GM12878 (cell line): ENCODE data around the gene C8G. TPM values are rescaled to one million over a fixed set of nuclear protein-coding genes. Genes with fewer than 3 reads are reported as not detected.

Source experiments
- ATAC-seq: fragments of 200-7000 bp; cut with Tn5 transposase; 3 replicates; pipeline ENCODE4 v1.9.1; 2020; ENCODE audit warnings: mild to moderate bottlenecking, moderate library complexity
- BruUV-seq: library from RNA; stranded (reverse); fragments of 400-500 nt; replicated peaks from 2 replicates; lab custom pipeline; 2021; lab: Mats Ljungman, UMichigan
- CTCF ChIA-PET: fragments of 300-600 bp; sonication (Branson Sonifier 250); formaldehyde crosslinking; extraction: SDS; loops from one replicate; lab custom pipeline; 2021; ENCODE audit warnings: inconsistent platforms; lab: Yijun Ruan, JAX
- POLR2A ChIA-PET: fragments of 350-600 bp; formaldehyde crosslinking; extraction: SDS; loops from one replicate; lab custom pipeline; 2021; ENCODE audit warnings: inconsistent platforms; lab: Charles Lee
- RAD21 ChIA-PET: fragments of 300-600 bp; sonication (Branson Sonifier 250); formaldehyde crosslinking; loops from one replicate; lab custom pipeline; 2023; ENCODE audit warnings: antibody characterized with exemption; ENCODE audit not compliant: unreplicated experiment; lab: Charles Lee
- SMC1A ChIA-PET: fragments of 300-600 bp; sonication (Branson Sonifier 250); formaldehyde crosslinking; loops from one replicate; lab custom pipeline; 2023; ENCODE audit not compliant: unreplicated experiment, uncharacterized antibody; lab: Charles Lee
- DNase-seq: peaks from one replicate; pipeline ENCODE4 v3.0.0-alpha.2; 2011; ENCODE audit warnings: low read depth, low spot score
- FAIRE-seq: peaks from 3 replicates; lab custom pipeline; 2011; peaks lifted over from hg19 to GRCh38; lab: Jason Lieb, UNC
- H2AFZ ChIP-seq: 2 replicates; pipeline ENCODE4 v1.6.0; 2011; ENCODE audit warnings: low read depth, low read length, control low read depth; ENCODE audit not compliant: control insufficient read depth
- H3K27ac ChIP-seq: 2 replicates; pipeline ENCODE4 v1.5.1; 2011; ENCODE audit warnings: control low read depth; ENCODE audit not compliant: control insufficient read depth, insufficient read depth
- H3K27me3 ChIP-seq, 2 experiments: replicated peaks in 1 of 2; 2 replicates each; pipeline versions ENCODE4 v1.6.0 to v1.6.1; 2011; ENCODE audit warnings: low read length in 1 of 2; ENCODE audit not compliant: control insufficient read depth in 2 of 2, insufficient read depth in 2 of 2
- H3K36me3 ChIP-seq, 2 experiments: 2 replicates each; pipeline ENCODE4 v1.5.1; 2011; ENCODE audit warnings: low read length in 1 of 2; ENCODE audit not compliant: control insufficient read depth in 2 of 2, insufficient read depth in 2 of 2
- H3K4me1 ChIP-seq: 2 replicates; pipeline ENCODE4 v1.6.1; 2011; ENCODE audit warnings: mild to moderate bottlenecking, low read length, moderate library complexity, mixed read lengths; ENCODE audit not compliant: control insufficient read depth, insufficient read depth
- H3K4me2 ChIP-seq: 2 replicates; pipeline ENCODE4 v1.6.0; 2011; ENCODE audit warnings: control low read depth; ENCODE audit not compliant: control insufficient read depth, insufficient read depth
- H3K4me3 ChIP-seq: fragments of 200-600 bp; sonication (generic); 2 replicates; pipeline ENCODE4 v1.5.1; 2016
- H3K79me2 ChIP-seq: 2 replicates; pipeline ENCODE4 v1.6.0; 2011; ENCODE audit warnings: low read length; ENCODE audit not compliant: control insufficient read depth, insufficient read depth
- H3K9ac ChIP-seq: 2 replicates; pipeline ENCODE4 v1.8.0; 2011; ENCODE audit warnings: low read length, control low read depth, mixed read lengths; ENCODE audit not compliant: control insufficient read depth, insufficient read depth
- H3K9me3 ChIP-seq: replicated peaks from 3 replicates; pipeline ENCODE4 v1.5.1; 2011; ENCODE audit warnings: mild to moderate bottlenecking, low read length; ENCODE audit not compliant: control insufficient read depth, insufficient read depth
- H4K20me1 ChIP-seq: 2 replicates; pipeline ENCODE4 v1.6.0; 2011; ENCODE audit not compliant: control insufficient read depth, insufficient read depth
- BRCA1 ChIP-seq: IDR thresholded peaks from 2 replicates; pipeline ENCODE4 v1.6.1; 2011; ENCODE audit warnings: low read depth, low read length, improper control_type of control experiment
- CHD1 ChIP-seq: IDR thresholded peaks from 2 replicates; pipeline ENCODE4 v1.6.1; 2012; ENCODE audit warnings: low read depth, low read length, improper control_type of control experiment
- IKZF1 ChIP-seq: fragments of 450-650 bp; conservative IDR thresholded peaks from 2 replicates; pipeline ENCODE4 v1.6.1; 2017; ENCODE audit warnings: antibody characterized with exemption, mild to moderate bottlenecking
- IRF4 ChIP-seq: IDR thresholded peaks from 2 replicates; pipeline ENCODE4 v1.6.1; 2011; ENCODE audit warnings: low read depth, low read length
- JUNB ChIP-seq: IDR thresholded peaks from 2 replicates; pipeline ENCODE4 v1.6.1; 2016; ENCODE audit warnings: antibody characterized with exemption, mild to moderate bottlenecking
- MTA3 ChIP-seq: IDR thresholded peaks from 2 replicates; pipeline ENCODE4 v1.6.1; 2012; ENCODE audit warnings: low read length, inconsistent platforms, borderline replicate concordance
- NR2C2 ChIP-seq: IDR thresholded peaks from 2 replicates; pipeline ENCODE4 v1.6.1; 2011; ENCODE audit warnings: borderline replicate concordance, low read depth; ENCODE audit not compliant: control insufficient read depth, insufficient read length
- RCOR1 ChIP-seq: conservative IDR thresholded peaks from 2 replicates; pipeline ENCODE4 v1.6.1; 2012; ENCODE audit warnings: low read depth, low read length, improper control_type of control experiment
- SMAD1 ChIP-seq: fragments of 450-650 bp; IDR thresholded peaks from 2 replicates; pipeline ENCODE4 v1.6.1; 2018; ENCODE audit warnings: mild to moderate bottlenecking, low read depth; ENCODE audit not compliant: partially characterized antibody
- SREBF1 ChIP-seq: IDR thresholded peaks from 2 replicates; pipeline ENCODE4 v1.6.1; 2012; ENCODE audit warnings: mild to moderate bottlenecking, low read length
- ZNF24 ChIP-seq: fragments of 450-650 bp; IDR thresholded peaks from 2 replicates; pipeline ENCODE4 v1.6.1; 2017; ENCODE audit warnings: antibody characterized with exemption, mild to moderate bottlenecking
- WGBS: methylation state at CpG from one replicate; pipeline ENCODE4 v1.1.6; 2016; ENCODE audit warnings: low lambda C conversion rate; ENCODE audit not compliant: insufficient replicate concordance, insufficient coverage; ENCODE audit errors: missing lambda C conversion rate; 5-methylcytosine and 5-hydroxymethylcytosine counted together
- in situ Hi-C: fragments of 300-500 bp; cut with MboI; formaldehyde crosslinking; loops from 9 replicates; pipeline ENCODE4 v1.14.3; 2018; ENCODE audit warnings: mixed read lengths
- intact Hi-C: fragments of 100-400 bp; cut with micrococcal nuclease; formaldehyde crosslinking; loops from one replicate; pipeline ENCODE4 v1.14.2; 2022; ENCODE audit not compliant: unreplicated experiment
- polyA plus RNA-seq, 11 experiments: library from polyadenylated mRNA; depleted of rRNA in 4 of 11; unstranded in 6 of 11; stranded (reverse) in 5 of 11; fragments of >200 nt; fragmentation: Nextera tagmentation in 4 of 11; fragmentation: Illumina TruSeq in 1 of 11; extraction: Ambion mirVana in 4 of 11; extraction: Trizol in 1 of 11; gene quantifications; 1 replicate in 1 of 11; 2 replicates in 10 of 11; pipeline versions ENCODE4 v1.2.1 to v1.2.3, GENCODE V29; 2011 to 2016; ENCODE audit warnings: inconsistent platforms in 2 of 11, missing spikeins in 2 of 11, low read depth in 1 of 11
- total RNA-seq, 4 experiments: library from RNA; depleted of rRNA in 3 of 4; stranded (reverse); fragments of >200 nt in 3 of 4; fragmentation: Illumina TruSeq in 1 of 4; extraction: Trizol in 1 of 4; gene quantifications; 2 replicates each; pipeline versions ENCODE4 v1.2.1 to v1.2.3, GENCODE V29; 2013 to 2021
- TF ChIP-seq, protein P1 (sequence below): fragments of 450-650 bp; IDR thresholded peaks from 2 replicates; pipeline ENCODE4 v1.6.1; 2016; ENCODE audit warnings: mild to moderate bottlenecking
- TF ChIP-seq, protein P2 (sequence below), 3 experiments: IDR thresholded peaks in 2 of 3; conservative IDR thresholded peaks in 1 of 3; 2 replicates each; pipeline ENCODE4 v1.5.1; 2011; ENCODE audit warnings: low read depth in 3 of 3, low read length in 3 of 3, mild to moderate bottlenecking in 3 of 3, control low read depth in 2 of 3, moderate library complexity in 2 of 3, inconsistent platforms in 1 of 3, mixed read lengths in 1 of 3; ENCODE audit not compliant: control insufficient read depth in 2 of 3, insufficient read depth in 1 of 3; ENCODE audit errors: extremely low read depth in 1 of 3
- TF ChIP-seq, protein P3 (sequence below): fragments of 450-650 bp; IDR thresholded peaks from 2 replicates; pipeline ENCODE4 v1.6.1; 2017; ENCODE audit warnings: mild to moderate bottlenecking
- TF ChIP-seq, protein P4 (sequence below): IDR thresholded peaks from 2 replicates; pipeline ENCODE4 v1.6.1; 2012; ENCODE audit warnings: low read depth, low read length, improper control_type of control experiment

The C8G gene
- total and polyA plus RNA-seq, 10 of the 15 experiments (the other 5 are each of a cell fraction or from before 2014, with no cell fraction given) = 0.26 to 0.69 (median 0.50) TPM; not detected in 7

DNA sequence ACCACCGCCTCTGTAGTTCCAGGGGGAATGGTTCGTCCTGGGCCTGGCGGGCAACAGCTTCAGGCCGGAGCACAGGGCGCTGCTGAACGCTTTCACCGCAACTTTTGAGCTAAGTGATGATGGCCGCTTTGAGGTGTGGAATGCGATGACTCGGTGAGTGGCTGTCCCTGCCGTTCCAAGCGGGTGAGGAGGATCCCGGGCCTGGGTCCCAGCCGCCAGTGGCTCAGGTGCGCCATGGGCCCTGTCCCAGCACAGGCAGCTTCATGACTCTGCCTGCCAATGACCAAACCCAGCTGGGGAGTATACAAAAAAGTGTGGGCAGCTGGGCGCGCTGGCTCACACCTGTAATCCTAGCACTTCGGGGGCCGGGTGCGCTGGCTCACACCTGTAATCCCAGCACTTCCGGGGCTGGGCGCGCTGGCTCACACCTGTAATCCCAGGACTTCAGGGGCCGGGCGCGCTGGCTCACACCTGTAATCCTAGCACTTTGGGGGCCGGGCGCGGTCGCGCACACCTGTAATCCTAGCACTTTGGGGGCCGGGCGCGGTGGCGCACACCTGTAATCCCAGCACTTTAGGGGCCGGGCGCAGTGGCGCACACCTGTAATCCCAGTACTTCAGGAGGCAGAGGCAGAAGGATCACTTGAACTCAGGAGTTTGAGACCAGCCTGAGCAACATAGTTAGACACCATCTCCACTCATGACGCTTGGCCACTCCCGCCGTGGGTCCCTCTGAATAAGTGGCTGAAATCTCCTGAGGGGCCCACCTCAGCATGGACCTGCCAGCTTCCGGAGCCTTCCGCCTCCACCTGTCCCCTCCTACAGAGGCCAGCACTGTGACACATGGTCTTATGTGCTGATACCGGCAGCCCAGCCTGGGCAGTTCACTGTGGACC lies 8.1 kb downstream of the C8G start (continued):
- TF ChIP-seq, protein P1, sequence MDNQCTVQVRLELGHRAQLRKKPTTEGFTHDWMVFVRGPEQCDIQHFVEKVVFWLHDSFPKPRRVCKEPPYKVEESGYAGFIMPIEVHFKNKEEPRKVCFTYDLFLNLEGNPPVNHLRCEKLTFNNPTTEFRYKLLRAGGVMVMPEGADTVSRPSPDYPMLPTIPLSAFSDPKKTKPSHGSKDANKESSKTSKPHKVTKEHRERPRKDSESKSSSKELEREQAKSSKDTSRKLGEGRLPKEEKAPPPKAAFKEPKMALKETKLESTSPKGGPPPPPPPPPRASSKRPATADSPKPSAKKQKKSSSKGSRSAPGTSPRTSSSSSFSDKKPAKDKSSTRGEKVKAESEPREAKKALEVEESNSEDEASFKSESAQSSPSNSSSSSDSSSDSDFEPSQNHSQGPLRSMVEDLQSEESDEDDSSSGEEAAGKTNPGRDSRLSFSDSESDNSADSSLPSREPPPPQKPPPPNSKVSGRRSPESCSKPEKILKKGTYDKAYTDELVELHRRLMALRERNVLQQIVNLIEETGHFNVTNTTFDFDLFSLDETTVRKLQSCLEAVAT = no peak
- TF ChIP-seq RCOR1 (no peak), IRF4 (no peak), IKZF1 (no peak), BRCA1 (no peak)

DNA sequence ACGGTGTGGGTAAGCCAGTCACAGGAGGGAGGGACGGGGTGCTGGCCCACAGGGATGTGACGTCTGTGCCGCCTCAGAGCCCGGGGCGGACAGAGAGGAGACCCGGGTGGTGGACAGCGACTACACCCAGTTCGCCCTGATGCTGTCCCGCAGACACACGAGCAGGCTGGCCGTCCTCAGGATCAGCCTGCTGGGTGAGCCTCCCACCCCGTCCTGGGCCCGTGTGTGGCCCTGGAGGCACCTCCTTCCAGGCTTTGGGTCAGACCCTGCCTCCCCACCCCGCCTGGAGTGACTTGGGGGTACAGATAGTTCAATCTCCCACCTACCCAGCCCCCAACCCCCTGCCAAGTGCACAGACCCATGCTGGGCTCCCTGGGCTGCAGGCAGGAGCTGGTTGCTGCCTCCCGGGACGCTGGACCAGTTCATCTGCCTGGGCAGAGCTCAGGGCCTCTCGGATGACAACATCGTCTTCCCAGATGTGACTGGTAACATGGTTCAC lies 8.8 kb downstream of the C8G start:
- Histone ChIP-seq H3K4me1 (peaks cover 6% of the 10 kb centered on the region; the same call in 1 of the 2 replicates), H3K27me3 (no peaks in the 10 kb centered on the region), H3K36me3 (no peaks in the 10 kb centered on the region), H3K9ac (no peak overlapping the region), H3K27ac (no peak overlapping the region), H3K4me3 (no peak overlapping the region), H4K20me1 (no peaks in the 10 kb centered on the region), H3K79me2 (no peaks in the 10 kb centered on the region), H3K9me3 (no peaks in the 10 kb centered on the region), H3K4me2 (no peak overlapping the region), H2AFZ (no peak overlapping the region)
- 36% methylated on average over 19 of the region's 19 CpGs for WGBS
- ATAC-seq (no peak), FAIRE-seq (no peak), DNase-seq (no peak)
- in situ Hi-C loops (no loop called here), intact Hi-C loops (no loop called here)
- ChIA-PET RAD21 (no interaction called here), POLR2A (no interaction called here), SMC1A (no interaction called here), CTCF (interaction anchor here (0.6 kb wide), 1 partner anchor 81 kb away, joined by 4 read pairs; no protein-coding TSS in a partner anchor)
- BruUV-seq = no TSS peak
- TF ChIP-seq JUNB (no peak), SREBF1 (no peak), ZNF24 (no peak), NR2C2 (no peak), MTA3 (no peak), CHD1 (no peak), SMAD1 (no peak)
- TF ChIP-seq, protein P2, sequence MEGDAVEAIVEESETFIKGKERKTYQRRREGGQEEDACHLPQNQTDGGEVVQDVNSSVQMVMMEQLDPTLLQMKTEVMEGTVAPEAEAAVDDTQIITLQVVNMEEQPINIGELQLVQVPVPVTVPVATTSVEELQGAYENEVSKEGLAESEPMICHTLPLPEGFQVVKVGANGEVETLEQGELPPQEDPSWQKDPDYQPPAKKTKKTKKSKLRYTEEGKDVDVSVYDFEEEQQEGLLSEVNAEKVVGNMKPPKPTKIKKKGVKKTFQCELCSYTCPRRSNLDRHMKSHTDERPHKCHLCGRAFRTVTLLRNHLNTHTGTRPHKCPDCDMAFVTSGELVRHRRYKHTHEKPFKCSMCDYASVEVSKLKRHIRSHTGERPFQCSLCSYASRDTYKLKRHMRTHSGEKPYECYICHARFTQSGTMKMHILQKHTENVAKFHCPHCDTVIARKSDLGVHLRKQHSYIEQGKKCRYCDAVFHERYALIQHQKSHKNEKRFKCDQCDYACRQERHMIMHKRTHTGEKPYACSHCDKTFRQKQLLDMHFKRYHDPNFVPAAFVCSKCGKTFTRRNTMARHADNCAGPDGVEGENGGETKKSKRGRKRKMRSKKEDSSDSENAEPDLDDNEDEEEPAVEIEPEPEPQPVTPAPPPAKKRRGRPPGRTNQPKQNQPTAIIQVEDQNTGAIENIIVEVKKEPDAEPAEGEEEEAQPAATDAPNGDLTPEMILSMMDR (IDR thresholded peaks at IDR 0.05 in 2 of 3, conservative IDR thresholded peaks at IDR 0.05 in 1 of 3; ENCODE audit: control insufficient read depth in 2 of 3, extremely low read depth in 1 of 3, insufficient read depth in 1 of 3, low read depth in 3 of 3, low read length in 3 of 3) = no peak
- TF ChIP-seq, protein P3, sequence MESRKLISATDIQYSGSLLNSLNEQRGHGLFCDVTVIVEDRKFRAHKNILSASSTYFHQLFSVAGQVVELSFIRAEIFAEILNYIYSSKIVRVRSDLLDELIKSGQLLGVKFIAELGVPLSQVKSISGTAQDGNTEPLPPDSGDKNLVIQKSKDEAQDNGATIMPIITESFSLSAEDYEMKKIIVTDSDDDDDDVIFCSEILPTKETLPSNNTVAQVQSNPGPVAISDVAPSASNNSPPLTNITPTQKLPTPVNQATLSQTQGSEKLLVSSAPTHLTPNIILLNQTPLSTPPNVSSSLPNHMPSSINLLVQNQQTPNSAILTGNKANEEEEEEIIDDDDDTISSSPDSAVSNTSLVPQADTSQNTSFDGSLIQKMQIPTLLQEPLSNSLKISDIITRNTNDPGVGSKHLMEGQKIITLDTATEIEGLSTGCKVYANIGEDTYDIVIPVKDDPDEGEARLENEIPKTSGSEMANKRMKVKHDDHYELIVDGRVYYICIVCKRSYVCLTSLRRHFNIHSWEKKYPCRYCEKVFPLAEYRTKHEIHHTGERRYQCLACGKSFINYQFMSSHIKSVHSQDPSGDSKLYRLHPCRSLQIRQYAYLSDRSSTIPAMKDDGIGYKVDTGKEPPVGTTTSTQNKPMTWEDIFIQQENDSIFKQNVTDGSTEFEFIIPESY = no peak
- TF ChIP-seq, protein P4, sequence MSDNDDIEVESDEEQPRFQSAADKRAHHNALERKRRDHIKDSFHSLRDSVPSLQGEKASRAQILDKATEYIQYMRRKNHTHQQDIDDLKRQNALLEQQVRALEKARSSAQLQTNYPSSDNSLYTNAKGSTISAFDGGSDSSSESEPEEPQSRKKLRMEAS = no peak
